SK-N-MC (cell line): ENCODE data around the gene FHL5.

Experiments used
- EZH2 ChIP-seq: fragments of 200-600 bp; sonication (generic); IDR thresholded peaks from one replicate; pipeline ENCODE4 v1.6.1; 2017; ENCODE audit warnings: antibody characterized with exemption
- POLR2AphosphoS5 ChIP-seq: IDR thresholded peaks from 2 replicates; pipeline ENCODE4 v1.6.1; 2012; ENCODE audit warnings: mild to moderate bottlenecking, low read depth, low read length, borderline replicate concordance

DNA sequence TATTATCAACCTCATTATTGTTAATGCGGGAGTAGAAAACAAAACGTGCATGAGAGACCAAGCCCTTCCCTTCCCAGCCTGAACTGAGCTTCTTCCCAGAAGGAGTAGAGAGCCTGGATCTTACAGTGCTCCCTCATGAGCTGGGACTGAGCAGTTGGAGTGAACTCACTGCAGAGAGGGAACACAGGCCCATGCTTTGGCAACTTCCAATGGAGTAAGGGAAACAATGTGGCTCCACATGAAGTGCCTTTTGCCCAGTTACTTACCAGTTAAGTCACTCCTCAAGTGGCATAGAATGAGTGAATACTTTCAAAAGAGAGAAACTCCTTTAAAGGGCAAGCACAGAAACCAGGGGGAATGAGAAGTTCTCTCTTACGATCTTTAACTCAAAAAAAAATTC lies 12.4 kb downstream of the FHL5 start:
- no peak for TF ChIP-seq POLR2AphosphoS5
- no peak for TF ChIP-seq EZH2
